Measurements from ENCODE around the gene OST4.

The OST4 gene

GRCh38 chr2:27025281-27025800 is 46.1 kb downstream of the OST4 start:
- no peak for DNase-seq

- no peak for DNase-seq
These were observed 46.6 kb downstream of the OST4 start for GRCh38 chr2:27024812-27025211.

GRCh38 chr2:27024188-27024587 is 47.3 kb downstream of the OST4 start:
- no peak for DNase-seq

- no peak for DNase-seq
These were observed 47.7 kb downstream of the OST4 start for GRCh38 chr2:27023740-27024139.

GRCh38 chr2:27021253-27022049 is 50.0 kb downstream of the OST4 start:
- no peak for DNase-seq

Data from suppressor macrophage (primary cell).